ENCODE results near the gene CLSTN2. TPM values are rescaled to one million over a fixed set of nuclear protein-coding genes. Genes with fewer than 3 reads are reported as not detected.

CLSTN2 gene
- total RNA-seq, 1 experiment from 2014 or later, result 0.68 TPM

GRCh38 chr3:140469491-140469890, 534.5 kb downstream of the CLSTN2 start:
- H4K5ac ChIP-seq (ENCODE audit: insufficient read length, low read depth, low read length), result no peak overlapping the region
- H2BK120ac ChIP-seq (ENCODE audit: low read depth, low read length, poor library complexity, severe bottlenecking), result no peak overlapping the region
- H3K79me1 ChIP-seq (ENCODE audit: insufficient read depth, low read depth, low read length, poor library complexity, severe bottlenecking), result no peaks in the 10 kb centered on the region
- H3K4ac ChIP-seq (ENCODE audit: low read depth, low read length), result no peak overlapping the region
- H2AK5ac ChIP-seq (ENCODE audit: insufficient read length, low read length), result no peak overlapping the region
- WGBS (ENCODE audit: extremely low coverage, insufficient read length, low lambda C conversion rate), result no CpG with 5 or more reads among the region's 4 CpGs
- no peak overlapping the region for H3K56ac ChIP-seq (ENCODE audit: insufficient read length, low read depth, low read length)
- no peak for DNase-seq
- H3K9ac ChIP-seq (ENCODE audit: extremely low read depth, insufficient read length, low read length), result no peak overlapping the region
- H3T11ph ChIP-seq (ENCODE audit: low read length), result no peak overlapping the region
- no peaks in the 10 kb centered on the region for H4K20me1 ChIP-seq (ENCODE audit: control insufficient read depth, insufficient read depth, insufficient read length)
- Mint-ChIP-seq H3K4me3 (no peak overlapping the region), H3K27ac (no peak overlapping the region), H3K4me1 (peaks cover 30 to 39% of the 10 kb centered on the region in 2 experiments), H3K36me3 (ENCODE audit: insufficient read depth in 1 of 3, low read depth in 3 of 3) (no peaks in the 10 kb centered on the region; a peak in 2 of 7 replicates), H3K27me3 (ENCODE audit: low read depth) (peaks cover 26% of the 10 kb centered on the region), H3K9me3 (no peaks in the 10 kb centered on the region; a peak in 1 of 5 replicates)
- no peak overlapping the region for H3K23ac ChIP-seq (ENCODE audit: insufficient read length, low read depth, low read length)
- no peaks in the 10 kb centered on the region for H3K79me2 ChIP-seq (ENCODE audit: insufficient read depth, low read length)
- no peaks in the 10 kb centered on the region for H3K23me2 ChIP-seq (ENCODE audit: insufficient read length, low read depth, low read length, poor library complexity, severe bottlenecking)
- no peak overlapping the region for H3K14ac ChIP-seq (ENCODE audit: insufficient read depth, low read length)
- H3K27ac ChIP-seq (ENCODE audit: insufficient read length, low read depth, low read length), result no peak overlapping the region
- H3K4me1 ChIP-seq (ENCODE audit: insufficient read depth, low read length), result no peaks in the 10 kb centered on the region; the same call in 1 of the 2 replicates
- no peak overlapping the region for H3K18ac ChIP-seq (ENCODE audit: insufficient read length, low read depth, low read length)
- TF ChIP-seq, protein P1, sequence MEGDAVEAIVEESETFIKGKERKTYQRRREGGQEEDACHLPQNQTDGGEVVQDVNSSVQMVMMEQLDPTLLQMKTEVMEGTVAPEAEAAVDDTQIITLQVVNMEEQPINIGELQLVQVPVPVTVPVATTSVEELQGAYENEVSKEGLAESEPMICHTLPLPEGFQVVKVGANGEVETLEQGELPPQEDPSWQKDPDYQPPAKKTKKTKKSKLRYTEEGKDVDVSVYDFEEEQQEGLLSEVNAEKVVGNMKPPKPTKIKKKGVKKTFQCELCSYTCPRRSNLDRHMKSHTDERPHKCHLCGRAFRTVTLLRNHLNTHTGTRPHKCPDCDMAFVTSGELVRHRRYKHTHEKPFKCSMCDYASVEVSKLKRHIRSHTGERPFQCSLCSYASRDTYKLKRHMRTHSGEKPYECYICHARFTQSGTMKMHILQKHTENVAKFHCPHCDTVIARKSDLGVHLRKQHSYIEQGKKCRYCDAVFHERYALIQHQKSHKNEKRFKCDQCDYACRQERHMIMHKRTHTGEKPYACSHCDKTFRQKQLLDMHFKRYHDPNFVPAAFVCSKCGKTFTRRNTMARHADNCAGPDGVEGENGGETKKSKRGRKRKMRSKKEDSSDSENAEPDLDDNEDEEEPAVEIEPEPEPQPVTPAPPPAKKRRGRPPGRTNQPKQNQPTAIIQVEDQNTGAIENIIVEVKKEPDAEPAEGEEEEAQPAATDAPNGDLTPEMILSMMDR (conservative IDR thresholded peaks at IDR 0.05), result no peak
- no peak overlapping the region for H4K91ac ChIP-seq (ENCODE audit: insufficient read length, low read depth, low read length)
- H3K27me3 ChIP-seq (ENCODE audit: insufficient read depth, low read length), result no peaks in the 10 kb centered on the region
- no peak overlapping the region for H2BK12ac ChIP-seq (ENCODE audit: insufficient read length, low read depth, low read length)
- H2BK15ac ChIP-seq (ENCODE audit: low read depth, low read length), result no peak overlapping the region
- H2BK5ac ChIP-seq (ENCODE audit: insufficient read length, low read length), result no peak overlapping the region
- no peak overlapping the region for H2AFZ ChIP-seq (ENCODE audit: low read length)
- H4K8ac ChIP-seq (replicated peaks; ENCODE audit: insufficient read length, low read depth, low read length), result no peak overlapping the region
- H2BK20ac ChIP-seq (ENCODE audit: low read depth, low read length, poor library complexity, severe bottlenecking), result no peak overlapping the region
- H3K9me3 ChIP-seq (ENCODE audit: control insufficient read depth, low read depth, low read length), result no peaks in the 10 kb centered on the region
- no peak overlapping the region for H3K4me2 ChIP-seq (ENCODE audit: insufficient read depth, insufficient read length, low read length)

All from H9 (cell line).